ENCODE measurements around the gene CYP39A1. TPM values are rescaled to one million over a fixed set of nuclear protein-coding genes. Genes with fewer than 3 reads are reported as not detected.

Gene CYP39A1
- total RNA-seq, 1 donor from 2014 or later = 18.5 TPM

DNA sequence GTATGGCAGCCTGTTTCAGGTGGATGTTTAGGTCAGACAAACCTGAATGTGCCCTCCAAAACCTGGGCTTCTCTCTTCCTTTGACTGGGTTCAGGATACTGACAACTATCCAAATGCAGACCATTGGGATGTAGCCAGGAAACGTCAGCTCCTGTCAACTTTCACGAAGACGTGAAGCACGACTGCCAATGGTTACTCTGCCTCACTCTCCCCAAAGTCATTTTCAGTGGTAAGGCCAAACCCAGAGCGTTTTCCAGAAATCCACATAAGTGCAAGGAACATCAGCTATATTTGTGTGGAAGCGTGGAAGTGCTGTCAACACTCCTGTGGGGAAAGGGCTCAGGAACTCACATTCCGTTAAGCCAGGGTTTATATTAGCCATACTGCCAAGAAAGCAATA lies 141.3 kb downstream of the CYP39A1 start:
- DNase-seq (ENCODE audit: low spot score) = no peak

DNA sequence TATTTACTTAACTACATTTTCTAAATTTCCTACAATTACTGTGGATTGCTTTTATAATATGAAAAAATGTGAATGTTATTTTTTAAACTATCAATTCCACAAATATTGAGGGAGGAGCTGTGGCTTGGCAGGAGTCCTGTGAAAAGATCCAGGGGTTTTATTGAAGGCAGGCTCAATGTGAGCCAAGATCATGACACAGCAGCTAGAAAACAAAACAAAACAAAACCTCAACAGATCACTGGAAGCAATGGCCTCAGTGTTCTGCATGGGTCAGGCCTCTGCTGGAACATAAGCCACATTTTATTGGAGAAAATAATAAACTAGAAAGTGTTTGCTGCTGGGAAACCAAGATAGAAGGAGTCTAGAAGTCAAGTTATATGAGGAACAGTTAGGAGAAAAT lies 142.0 kb downstream of the CYP39A1 start:
- peak; percentile 71 for DNase-seq (ENCODE audit: low spot score)

DNA sequence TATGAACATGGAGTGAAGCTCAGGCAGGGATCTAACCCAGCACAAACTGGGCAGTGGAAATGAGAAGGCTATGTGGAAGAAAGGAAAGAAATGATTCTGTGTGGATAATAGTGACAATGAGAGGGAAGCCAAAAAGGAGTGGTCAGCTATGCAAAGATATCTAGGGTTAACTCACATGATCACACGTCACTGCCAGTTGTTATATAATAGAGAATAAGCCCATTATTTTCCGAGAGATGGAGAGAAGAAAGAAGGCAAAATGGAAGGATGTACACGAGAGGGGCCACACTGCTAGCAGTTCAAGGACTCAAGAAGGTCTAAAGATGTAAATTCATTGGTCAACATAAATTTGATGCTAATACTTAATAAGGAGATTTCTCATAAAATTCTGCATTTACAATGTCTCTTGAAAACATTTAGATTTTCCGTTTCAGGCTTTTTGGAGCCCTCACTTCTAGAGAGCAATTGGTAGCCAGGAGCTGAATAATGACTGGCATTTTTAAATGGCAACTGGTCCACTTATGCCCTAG lies 142.6 kb downstream of the CYP39A1 start:
- DNase-seq (ENCODE audit: low spot score) = no peak

DNA sequence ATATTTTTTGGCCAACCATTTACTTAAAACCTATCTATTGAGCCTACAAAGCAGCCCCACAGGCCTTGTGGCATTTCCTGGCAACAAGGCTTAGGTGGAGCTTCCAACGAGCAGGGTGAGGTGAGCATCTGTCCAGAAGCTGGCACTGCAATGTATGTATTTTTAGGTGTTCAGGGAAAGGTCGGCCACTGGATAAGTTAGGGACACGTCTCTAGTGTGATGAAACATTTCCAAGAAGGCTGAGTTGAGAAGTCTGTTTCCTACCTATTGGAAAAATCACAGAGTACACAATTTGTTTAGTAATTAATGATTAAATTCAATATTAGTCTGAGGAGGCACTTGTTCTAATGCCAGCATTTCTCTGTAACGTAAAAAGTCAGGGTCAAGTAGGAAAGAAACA lies 143.6 kb downstream of the CYP39A1 start:
- peak; percentile 46 for DNase-seq (ENCODE audit: low spot score)

DNA sequence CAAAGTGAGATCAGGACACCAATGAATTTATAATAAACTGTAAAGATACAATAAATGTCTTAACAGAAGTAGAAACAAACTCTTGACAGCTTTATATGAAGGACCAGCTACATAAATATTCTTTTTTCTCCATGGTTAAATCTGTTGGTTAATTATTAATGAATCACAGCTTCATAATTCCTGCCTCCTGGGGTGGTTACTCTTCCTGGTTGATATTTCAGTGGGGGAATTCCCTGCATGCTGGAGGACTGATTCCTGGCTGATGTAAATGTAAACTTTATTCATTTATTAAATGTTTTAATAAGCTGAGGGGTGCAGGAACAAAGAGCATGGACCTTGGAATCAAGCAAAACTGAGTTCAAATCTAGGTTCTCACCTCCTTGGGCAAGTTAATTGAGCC lies 145.2 kb downstream of the CYP39A1 start:
- DNase-seq (ENCODE audit: low spot score) = peak; percentile 45

DNA sequence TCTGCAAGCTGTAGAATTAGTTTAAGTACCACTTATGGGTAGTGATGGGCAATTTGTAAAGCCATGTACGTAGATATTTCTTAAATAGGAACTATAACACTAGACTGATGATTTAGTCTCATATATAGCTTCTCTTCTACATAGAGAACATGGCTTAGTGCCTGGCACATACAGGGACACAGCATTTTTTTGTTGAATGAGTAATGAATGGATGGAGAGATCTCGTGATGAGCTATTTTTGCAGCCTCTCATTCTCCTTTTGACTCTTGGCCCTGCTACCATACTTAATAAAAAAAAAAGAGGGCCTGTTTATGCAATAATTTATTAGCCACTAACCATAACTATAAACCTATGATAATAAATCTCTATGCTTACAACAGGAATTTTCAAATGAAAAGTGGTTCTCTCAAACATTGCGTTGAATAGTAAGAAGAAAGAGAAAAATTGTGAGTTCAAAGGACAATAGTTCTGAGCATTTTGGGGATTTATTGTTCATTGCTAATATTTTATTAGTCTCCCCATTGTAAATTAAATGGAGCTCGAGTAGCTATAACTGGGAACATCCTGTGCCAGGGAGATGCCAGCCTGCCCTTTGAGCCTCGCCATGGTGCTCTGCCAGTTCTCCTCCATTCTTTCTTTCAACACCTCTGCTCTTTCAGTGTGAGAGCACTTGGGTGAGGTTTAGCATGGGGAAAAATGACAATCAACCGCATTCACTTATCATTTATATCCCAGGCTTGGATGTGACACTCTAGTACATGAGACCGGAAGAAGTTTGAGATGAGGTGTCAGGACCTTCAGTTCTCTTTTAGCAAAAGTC lies 146.7 kb downstream of the CYP39A1 start:
- DNase-seq (ENCODE audit: low spot score) = no peak

DNA sequence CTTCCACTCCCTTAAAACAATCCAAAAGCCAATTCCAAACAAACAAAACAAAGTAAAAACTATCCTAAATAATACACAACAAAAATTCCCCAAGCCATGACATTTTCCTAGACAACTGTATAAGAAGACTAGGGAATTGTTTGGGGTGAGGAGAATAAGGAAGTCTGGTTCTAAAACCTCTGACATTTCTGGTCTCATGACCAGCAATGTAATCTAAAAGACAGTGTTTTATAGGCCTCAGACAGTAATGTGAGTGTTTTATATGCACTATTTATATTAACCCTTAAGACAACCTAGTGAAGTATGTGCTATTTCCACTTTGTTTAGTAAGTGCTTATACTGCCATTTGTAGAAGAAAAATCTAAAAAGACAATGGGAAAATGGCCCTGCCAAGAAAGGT lies 148.4 kb downstream of the CYP39A1 start:
- no peak for DNase-seq (ENCODE audit: low spot score)

DNA sequence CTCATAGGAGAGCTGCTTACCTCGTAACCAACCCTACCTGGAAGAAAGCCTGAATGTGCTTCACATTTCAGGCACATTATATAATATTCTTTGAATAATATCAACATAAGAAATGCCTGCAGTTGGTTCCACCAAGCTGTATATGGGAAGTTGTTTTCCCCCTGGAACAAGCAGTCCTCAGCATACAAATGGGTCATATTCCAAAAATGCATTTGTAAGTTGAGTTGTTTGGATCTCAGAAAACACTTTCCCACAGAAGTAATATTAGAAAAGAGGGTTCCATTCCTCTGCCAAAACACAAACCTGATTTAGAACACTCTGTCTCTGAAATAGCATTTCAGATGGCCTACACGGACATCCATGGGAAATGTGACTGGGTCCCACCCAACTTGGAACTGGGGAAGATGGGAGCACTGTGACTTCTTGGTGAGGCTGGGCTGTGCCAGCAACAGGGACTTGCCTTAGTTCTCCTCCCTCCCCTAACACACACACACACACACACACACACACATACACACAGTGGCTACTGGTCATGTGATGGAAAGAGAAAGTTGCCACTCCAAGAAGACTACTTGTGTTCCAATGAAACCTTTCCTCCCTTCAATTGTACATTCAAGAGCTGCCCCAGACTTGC lies 150.0 kb downstream of the CYP39A1 start:
- DNase-seq (ENCODE audit: low spot score) = no peak

DNA sequence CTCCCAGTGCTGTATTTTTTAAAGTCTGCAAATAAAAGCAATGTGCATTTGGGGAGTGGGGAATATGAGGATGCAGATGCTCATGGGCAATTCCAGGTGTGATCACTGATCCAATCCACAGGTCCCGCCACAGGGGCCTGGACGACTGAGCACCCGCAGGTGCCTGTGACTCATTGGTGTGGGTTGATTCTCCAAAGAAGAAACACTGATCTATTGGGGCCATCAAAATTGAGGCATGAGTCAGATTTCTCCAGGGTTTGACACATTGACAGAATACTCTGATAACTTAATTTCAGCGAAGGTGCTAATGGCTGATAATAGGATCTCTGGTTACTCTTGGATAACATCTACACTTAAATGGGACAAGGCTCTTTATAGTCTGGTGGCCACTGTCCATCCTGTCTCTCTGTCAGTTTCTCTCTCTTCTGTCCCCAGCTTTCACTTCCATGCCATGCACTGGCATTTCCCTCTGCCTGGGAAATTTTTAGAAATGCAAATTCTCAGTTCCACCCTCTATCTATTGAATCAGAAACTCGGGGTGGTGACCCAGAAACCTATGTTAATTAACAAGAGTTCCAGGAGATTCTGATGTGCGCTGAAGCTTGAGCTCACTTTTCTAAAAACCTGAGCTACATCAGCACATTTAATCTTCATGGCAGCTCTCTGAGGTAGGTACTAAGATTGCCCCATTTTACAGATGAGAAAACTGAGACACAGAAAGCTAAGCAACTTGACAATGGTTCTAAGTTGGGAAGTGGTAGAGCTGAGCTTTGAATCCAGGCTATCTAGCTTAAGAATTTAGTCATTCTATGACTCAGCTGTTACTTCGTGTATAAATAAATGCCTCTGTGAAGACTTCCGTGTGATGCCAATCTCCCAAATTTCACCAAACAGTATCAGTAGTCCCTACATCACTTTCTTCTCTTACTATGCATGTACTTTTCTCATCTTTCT lies 151.2 kb downstream of the CYP39A1 start:
- no peak for DNase-seq (ENCODE audit: low spot score)

DNA sequence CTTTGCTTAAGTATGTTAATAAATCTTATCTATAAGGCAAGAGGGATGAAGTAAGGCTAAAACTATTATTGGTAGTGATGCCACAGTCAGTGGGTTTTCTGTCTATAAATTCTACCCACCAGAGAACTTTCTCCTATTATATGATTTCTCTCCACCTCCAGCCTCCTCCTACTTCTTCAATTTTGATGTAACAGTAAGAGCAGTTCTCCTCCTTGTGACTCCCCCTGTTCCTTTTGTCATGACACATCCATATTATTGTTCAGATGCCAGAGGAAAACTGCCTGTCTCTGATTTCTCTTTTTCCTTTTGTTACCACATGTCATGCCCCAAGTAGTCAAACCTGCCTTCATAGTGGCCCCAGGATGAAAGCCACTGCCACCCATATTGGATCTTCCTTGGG lies 152.2 kb downstream of the CYP39A1 start:
- DNase-seq (ENCODE audit: low spot score) = no peak

Other genes with a start within 250 kb of the CYP39A1 start
- 61.7 TPM for gene RCAN2, start 161.4 kb downstream of the CYP39A1 start, total RNA-seq
- 28.9 TPM for gene SLC25A27, start 157 bp upstream of the CYP39A1 start, total RNA-seq
- gene TDRD6, start 35.1 kb upstream of the CYP39A1 start, total RNA-seq = 1.3 TPM
- 1.8 TPM for gene PLA2G7, start 82.6 kb upstream of the CYP39A1 start, total RNA-seq
- not detected for gene ANKRD66, start 94.1 kb upstream of the CYP39A1 start, total RNA-seq
- gene MEP1A, start 140.6 kb upstream of the CYP39A1 start, total RNA-seq = not detected

Measured in mucosa of gallbladder (tissue), 1 donor.